ENCODE data around the gene IRX4.
"Not testable (repeated sequence)": the region's sequence is repeated elsewhere in the genome, so short reads cannot be mapped to it uniquely, and the experiment has no call there.

Gene IRX4

DNA sequence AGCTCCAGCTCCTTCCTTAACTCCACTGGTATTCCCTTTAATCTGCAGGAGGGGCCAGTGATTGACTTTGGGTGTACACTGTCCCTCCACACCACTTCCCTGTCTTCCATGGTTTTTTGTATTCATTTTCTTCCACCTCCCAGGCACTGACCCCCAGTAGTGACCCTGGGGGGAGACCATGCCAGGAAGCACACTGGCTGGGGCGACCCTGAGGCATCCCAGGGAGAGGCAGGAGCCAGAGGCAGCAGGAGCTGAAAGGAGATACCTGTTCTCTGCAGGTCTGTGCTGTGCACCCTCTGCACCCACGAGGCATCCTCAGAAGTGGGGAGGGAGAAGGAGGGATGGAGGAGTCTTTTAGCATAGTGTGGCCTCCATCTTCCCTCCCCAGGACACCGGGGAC lies 27.6 kb downstream of the IRX4 start:
- DNase-seq = no peak

DNA sequence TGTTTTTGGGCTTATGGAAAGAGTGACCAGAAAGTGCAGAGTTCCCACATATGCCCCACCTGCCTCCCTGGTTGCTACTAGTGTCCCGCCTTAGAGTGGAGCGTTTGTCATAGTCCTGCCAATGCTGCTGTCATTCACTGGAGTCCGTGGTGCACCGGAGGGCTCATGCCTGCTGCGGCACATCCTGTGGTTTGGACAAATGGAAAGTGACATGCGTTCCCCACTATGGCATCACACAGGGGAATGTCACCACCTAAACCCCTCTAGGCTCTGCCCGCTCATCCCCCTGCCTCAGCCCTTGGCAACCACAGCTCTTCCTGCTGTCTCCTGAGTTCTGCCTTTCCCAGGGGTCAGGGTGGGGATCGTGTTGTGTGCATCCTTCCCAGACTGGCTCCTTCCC lies 29.2 kb downstream of the IRX4 start:
- DNase-seq = no peak

- DNase-seq = no peak
These were observed 30.3 kb downstream of the IRX4 start for GRCh38 chr5:1852324-1852947.

GRCh38 chr5:1851290-1851934 lies 31.3 kb downstream of the IRX4 start:
- no peak for DNase-seq

DNA sequence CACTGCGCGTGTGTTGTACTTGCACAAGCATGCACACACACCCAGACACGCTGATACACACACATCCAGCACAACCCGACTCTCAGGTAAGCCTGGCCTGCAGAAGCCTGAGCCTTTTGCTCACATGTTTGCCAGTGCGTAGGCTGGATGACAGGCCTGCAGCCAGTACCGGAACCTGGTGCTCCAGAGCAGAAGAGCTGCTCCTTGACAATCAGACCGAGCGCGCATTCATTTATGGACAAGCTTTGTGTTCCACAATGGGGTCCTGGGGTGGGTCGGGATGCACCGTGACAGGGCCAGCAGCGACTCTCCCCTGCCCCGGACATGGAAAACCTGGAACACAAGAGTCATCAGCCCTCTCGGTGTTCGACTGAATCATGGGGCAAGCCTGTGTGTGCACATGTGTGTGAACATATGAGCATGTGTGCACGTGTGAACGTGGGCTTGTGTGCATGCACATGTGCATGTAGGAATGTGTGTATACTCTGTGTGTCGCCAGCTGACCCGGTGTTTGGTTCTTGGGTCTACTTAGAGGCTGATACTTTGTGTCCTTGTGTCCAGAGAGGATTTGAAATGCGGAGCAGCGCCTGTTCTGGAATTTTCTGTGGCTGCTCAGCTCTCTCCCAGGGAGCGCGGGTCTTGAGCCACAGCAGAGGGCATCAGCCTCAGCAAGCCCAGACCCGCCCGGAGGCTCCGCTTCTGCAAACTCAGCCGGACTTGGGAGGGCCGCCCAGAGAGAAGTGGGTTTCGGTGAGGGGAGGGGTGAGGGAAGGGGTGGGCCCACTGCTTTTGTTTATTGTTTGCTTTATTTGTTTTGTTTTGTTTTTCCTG lies 32.2 kb downstream of the IRX4 start:
- DNase-seq = no peak

DNA sequence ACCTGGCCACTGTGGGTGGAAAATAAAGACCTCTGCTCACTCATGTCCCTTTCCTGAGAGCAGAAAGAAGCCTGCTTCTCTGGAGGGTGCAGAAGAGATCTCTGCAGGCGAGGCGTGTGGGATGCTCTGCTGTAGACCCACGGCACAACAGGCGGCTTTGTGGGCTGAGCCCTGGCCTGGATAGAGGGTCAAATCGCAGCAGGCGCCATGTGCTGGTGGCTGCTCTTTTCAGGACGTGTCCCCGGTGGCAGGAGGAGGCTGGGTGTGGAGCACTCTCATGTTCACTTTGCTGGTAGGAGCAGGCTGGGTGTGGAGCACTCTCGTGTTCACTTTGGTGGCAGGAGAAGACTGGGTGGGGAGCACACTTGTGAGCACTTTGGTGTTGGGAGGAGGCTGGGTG lies 35.1 kb downstream of the IRX4 start:
- no peak for DNase-seq

DNA sequence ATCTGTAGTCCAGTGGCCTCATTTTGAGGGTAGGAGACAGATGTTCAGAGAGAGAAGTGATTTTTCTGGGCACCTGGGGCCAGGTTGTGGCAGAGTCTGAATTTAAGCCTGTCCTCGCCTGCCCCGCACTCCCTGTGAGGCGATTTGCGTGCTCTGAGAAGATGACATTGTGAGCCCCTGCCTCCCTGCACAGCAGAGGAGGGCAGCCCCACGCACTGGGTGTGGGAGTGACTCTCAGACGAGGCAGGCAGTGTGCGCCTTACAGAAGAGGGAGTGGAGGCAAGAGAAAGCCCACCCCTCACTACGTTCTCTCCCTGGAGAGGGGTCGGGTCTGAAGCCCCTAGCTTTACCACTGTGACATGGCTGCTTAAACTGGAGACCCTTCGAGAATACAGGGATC lies 35.7 kb downstream of the IRX4 start:
- DNase-seq = no peak

DNA sequence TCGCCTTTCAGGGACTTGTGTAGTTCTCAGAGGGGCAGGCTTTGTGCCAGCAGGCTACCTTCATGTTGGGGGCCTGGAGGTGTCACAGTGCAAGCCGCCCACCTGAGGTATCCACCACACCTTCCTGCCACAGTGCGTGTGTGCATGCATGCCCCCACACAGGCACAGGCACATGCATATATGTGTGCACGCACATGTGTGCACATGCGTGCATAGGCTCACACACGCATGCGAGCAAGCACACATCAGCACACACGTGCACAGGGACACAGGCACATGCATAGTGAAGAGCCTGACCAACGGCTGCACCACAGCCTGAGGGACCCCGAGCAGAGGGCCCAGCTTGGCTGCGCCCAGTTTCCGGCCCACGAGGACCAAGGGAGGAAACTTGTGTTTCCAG lies 36.1 kb downstream of the IRX4 start:
- DNase-seq = no peak

DNA sequence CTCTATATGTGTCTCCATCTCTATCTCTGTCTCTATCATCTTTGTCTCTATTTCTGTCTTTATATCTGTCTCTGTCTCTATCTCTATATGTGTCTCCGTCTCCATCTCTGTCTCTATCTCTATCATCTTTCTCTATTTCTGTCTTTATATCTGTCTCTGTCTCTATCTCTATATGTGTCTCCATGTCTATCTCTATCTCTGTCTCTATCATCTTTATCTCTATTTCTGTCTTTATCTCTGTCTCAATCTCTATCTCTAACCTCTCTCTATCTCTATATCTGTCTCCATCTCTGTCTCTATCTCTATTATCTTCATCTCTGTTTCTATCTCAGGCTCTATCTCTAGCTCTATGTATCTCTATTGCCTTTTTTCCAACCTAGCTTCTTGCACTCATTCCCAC lies 37.0 kb downstream of the IRX4 start:
- no peak for DNase-seq

GRCh38 chr5:1844708-1845436 lies 37.9 kb downstream of the IRX4 start:
- no peak for DNase-seq

GRCh38 chr5:1843761-1844160 lies 39.0 kb downstream of the IRX4 start:
- not testable (repeated sequence) for DNase-seq

- DNase-seq = no peak
These were observed 40.5 kb downstream of the IRX4 start for GRCh38 chr5:1842004-1842819.

- DNase-seq = no peak
These were observed 41.8 kb downstream of the IRX4 start for GRCh38 chr5:1840741-1841521.

DNA sequence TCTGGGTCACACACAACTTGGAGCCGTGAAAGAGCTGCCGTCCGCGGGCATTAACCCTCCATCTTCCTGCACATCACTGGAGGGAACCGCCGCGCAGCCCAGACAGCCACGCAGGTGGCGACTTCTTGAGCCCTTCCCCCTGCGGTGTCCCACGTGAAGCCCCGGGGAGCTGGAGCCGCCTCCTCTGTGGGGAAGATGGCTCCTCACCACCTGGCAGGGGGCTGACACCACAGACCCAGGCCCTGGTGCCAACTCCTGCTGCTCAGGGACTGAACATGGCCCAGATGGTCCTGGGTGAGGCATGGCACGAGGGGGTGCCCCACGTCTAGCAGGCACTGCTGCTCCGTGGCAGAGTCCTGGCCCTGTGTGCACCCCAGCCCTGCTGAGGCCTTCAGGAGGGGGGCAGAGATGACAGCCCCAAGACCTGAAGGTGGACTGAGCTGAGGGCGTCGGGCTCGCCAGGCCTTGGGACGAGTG lies 42.6 kb downstream of the IRX4 start:
- no peak for DNase-seq

DNA sequence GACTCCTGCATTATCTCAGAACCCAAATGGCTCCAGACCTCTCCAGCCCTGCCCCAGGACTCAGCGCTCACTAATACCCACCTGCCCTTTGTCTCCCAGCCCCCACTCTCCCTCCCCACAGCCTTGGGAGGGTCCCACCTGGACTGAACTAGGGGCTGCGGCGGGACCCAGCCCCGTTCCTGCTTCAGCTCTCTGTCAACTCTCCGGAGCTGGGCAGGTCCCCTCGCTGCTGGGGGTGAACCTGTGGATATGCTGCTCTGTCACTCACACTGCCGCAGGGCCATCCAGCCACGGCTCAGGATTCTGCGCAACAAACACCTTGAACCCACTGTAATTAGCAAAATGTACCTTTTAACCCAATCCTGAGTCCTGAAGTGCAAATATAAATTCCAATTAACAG lies 44.7 kb downstream of the IRX4 start:
- DNase-seq = no peak

DNA sequence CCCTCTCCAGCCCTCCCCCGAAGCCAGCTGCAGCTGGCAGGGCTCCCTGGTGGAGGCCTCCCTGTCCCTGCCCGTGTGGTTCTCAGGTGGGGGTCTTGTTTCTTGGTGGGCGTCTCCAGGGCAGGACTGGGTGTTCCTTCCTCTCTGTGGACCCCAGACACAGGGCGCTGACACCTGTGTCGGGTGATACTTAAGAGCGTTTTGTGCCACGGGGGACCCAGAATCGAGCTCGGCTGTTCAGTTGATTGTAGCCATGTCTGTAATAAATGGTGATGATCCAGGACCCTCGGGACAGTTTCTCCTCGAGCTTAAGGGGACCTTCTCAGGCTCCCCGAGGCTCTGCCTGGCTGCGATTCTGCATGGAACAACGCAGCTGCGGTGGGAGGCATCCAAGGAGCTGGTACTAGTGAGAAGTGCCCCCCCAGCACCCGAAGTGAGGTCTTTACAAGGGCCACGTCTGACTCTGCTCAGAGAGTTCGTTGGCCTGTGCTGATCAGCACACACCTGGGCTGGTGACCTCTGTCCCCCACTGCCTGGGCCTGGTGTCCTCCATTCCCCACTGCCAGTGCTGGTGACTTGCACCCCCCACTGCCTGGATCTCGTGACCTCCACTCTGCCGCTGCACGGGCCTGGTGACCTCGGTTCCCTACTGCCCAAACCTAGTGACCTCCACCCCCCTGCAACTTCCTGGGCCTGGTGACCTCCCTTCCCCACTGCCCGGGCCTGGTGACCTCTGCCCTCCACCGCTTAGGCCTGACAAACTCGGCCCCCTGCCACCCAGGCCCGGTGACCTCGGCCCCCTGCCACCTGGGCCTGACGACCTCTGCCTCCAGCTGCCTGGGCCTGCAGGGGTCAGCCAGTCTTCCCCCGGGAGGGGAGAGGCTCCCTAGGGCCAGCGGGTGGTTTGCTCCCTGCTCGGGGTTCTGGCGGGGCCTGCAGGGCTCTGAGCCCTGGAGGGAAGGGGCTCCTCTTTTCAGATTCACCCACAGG lies 45.5 kb downstream of the IRX4 start:
- no peak for DNase-seq

DNA sequence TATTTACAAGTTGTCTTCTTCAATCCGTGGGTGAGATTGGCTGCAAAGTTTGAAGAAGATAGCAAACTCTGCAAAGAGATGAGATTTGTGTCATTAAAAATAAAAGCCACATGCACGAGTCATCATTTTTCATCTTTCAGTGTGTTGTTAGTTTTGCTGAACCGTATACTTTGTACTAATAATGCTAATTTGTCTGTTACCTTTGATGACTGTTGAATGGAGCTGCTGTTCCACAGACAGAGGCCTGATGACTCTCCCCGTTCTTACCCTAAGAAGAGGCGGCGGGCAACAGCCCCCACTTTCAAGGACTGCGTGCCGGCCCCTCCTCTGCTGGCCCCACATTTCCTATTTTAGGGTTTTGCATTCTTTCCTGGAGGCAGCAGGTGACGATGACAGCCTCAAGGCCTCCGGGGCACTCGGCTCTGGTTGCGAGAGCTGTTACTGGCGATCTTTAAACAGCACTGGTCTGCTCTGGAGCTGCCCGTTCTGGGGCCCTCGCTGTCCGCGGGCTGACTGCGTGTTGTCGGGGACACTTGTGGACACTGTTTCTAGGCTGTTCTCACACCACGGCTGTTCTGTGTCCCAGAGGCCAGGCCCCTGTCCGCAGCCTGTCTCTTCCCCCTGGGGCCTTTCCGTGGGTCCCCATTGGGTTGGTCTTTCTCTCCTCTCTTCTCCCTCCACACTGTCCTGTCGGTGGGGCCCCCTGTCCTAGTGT lies 46.4 kb downstream of the IRX4 start:
- DNase-seq = no peak

DNA sequence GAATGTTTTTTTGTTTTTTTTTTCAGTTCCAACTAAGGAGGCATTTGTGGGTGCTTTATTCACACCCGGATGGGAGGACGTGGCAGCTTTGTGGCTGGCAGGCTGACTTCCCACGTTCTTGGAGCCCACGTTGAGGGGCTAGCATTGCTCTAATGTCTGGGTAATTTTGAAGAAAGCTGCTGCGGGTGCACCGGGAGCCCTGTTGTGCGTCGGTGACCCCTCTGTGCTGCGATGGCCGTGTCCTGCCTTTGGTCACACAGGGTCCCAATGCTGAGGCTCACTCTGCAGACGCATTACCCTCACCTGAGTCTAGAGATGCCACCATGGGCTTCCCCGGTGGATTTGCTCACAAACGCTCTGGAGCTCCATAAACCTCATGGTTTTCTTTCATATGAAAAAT lies 47.3 kb downstream of the IRX4 start:
- DNase-seq = no peak

GRCh38 chr5:1834721-1835429 lies 47.9 kb downstream of the IRX4 start:
- no peak for DNase-seq

Measured in NCI-H1694 treated with DMSO at 0.1 percent for 48 hours (cell line).